Kidney epithelial cell (primary cell): ENCODE data around the gene IZUMO1R. TPM values are rescaled to one million over a fixed set of nuclear protein-coding genes. Genes with fewer than 3 reads are reported as not detected.

ENCODE experiments used
- DNase-seq: peaks from one replicate; pipeline ENCODE4 v3.0.0-alpha.2; 2010; ENCODE audit warnings: low read depth
- H3K27me3 ChIP-seq: 2 replicates; pipeline ENCODE4 v1.6.0; 2011; ENCODE audit warnings: low read length; ENCODE audit not compliant: control insufficient read depth, insufficient read depth
- H3K36me3 ChIP-seq: 2 replicates; pipeline ENCODE4 v1.5.1; 2011; ENCODE audit warnings: low read length; ENCODE audit not compliant: control insufficient read depth, insufficient read depth
- H3K4me3 ChIP-seq: 2 replicates; pipeline ENCODE4 v1.5.1; 2011; ENCODE audit warnings: low read depth, mild to moderate bottlenecking, control low read depth, low read length
- total RNA-seq: library from RNA; depleted of rRNA; stranded (reverse); fragments of >200 nt; gene quantifications from 2 replicates; pipeline ENCODE4 v1.2.3, GENCODE V29; 2015
- TF ChIP-seq, protein P1 (sequence below): IDR thresholded peaks from 2 replicates; pipeline ENCODE4 v1.5.1; 2011; ENCODE audit warnings: mild to moderate bottlenecking, moderate library complexity, low read length, control low read depth, inconsistent platforms; ENCODE audit not compliant: insufficient read depth, poor library complexity, severe bottlenecking

IZUMO1R gene
- total RNA-seq, 1 donor from 2014 or later = not detected

DNA sequence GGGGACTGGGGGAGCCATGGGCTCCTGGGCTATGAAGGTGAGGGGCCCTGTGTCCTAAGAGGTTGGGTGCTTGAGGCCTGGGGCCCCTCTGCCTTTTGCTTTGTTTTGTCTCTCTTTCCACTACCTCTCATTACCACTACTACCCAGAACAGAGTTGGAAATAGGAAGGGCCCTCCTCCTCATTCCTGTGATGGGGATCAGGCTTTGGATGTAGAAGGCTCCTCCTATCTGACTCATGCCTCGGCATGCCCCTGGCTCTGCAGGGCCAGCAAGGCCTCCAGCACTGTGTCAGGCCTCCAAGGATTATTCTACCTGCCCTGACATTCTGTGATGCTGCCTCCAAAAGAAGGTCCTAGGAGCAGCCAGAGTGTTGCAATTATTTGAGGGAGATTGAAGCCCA is 766 bp downstream of the IZUMO1R start:
- no peak for DNase-seq
- Histone ChIP-seq H3K27me3 (no peaks in the 10 kb centered on the region), H3K4me3 (no peak overlapping the region), H3K36me3 (no peaks in the 10 kb centered on the region)
- TF ChIP-seq, protein P1, sequence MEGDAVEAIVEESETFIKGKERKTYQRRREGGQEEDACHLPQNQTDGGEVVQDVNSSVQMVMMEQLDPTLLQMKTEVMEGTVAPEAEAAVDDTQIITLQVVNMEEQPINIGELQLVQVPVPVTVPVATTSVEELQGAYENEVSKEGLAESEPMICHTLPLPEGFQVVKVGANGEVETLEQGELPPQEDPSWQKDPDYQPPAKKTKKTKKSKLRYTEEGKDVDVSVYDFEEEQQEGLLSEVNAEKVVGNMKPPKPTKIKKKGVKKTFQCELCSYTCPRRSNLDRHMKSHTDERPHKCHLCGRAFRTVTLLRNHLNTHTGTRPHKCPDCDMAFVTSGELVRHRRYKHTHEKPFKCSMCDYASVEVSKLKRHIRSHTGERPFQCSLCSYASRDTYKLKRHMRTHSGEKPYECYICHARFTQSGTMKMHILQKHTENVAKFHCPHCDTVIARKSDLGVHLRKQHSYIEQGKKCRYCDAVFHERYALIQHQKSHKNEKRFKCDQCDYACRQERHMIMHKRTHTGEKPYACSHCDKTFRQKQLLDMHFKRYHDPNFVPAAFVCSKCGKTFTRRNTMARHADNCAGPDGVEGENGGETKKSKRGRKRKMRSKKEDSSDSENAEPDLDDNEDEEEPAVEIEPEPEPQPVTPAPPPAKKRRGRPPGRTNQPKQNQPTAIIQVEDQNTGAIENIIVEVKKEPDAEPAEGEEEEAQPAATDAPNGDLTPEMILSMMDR = no peak

DNA sequence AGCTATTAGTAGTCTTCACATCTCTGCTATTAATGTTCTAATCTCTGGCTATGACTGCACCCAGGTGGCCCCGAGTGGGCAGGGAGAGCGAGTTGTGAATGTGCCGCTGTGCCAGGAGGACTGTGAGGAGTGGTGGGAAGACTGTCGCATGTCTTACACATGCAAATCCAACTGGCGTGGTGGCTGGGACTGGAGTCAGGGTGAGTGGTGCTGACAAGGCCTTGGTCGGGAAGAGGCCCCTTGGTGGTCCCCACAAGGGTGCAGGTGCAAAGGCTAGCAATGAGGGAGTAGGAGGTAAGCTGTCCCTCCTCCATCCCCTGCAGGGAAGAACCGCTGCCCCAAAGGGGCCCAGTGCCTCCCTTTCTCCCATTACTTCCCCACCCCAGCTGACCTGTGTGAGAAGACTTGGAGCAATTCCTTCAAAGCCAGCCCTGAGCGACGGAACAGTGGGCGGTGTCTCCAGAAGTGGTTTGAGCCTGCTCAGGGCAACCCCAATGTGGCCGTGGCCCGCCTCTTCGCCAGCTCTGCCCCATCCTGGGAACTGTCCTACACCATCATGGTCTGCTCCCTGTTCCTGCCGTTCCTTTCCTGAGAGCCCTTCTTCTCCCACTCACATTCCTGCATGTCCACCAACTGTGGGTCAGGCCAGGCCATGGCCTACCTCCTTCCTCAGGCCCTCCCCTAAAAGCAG is 2.9 kb downstream of the IZUMO1R start:
- H3K27me3 ChIP-seq = no peaks in the 10 kb centered on the region

DNA sequence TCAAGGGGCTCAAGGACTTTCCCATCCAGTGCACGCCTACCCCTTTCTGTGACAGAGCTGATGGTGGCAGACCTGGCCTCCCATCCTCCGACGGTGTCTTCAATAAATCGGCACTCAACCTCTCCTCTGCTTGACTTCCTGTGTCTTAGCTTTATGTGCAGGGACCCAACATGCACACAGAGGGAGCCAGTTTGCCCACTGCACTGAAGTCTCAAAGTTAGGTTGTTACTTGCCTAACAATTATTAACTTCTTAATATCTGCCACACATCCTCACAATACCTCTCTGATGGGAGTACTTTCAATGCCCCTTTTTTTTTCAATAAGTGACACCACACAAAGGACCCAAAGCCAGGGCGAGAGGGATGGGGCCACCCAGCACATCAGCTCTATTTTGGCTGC is 3.6 kb downstream of the IZUMO1R start:
- TF ChIP-seq, protein P1 = no peak
- no peak overlapping the region for H3K4me3 ChIP-seq
- DNase-seq = no peak
- no peaks in the 10 kb centered on the region for H3K27me3 ChIP-seq
- no peaks in the 10 kb centered on the region for H3K36me3 ChIP-seq

More for the DNA sequence above, 2.9 kb downstream of the IZUMO1R start:
- H3K36me3 ChIP-seq = no peaks in the 10 kb centered on the region
- no peak for DNase-seq
- H3K4me3 ChIP-seq = no peak overlapping the region
- TF ChIP-seq, protein P1 = no peak

DNA sequence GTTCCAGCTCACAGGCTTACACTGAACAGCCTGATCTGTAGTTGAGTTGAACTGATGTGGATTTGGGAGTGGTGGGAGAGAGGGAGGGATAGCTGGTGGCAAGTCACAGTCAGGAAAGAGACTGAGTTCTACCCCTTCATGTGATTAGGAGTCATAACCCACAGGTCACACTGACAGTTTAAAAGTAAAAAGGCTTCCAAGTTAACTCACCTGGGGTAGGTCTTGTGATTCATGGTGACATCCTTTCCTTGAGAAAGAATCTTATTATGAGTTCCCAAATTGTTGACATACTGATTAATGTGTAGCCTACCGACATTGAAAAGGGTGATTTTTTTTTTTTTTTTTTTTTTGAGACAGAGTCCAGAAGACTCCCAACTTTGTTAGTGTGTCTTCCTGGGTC is 5.4 kb downstream of the IZUMO1R start:
- TF ChIP-seq, protein P1 = no peak
- H3K27me3 ChIP-seq = no peaks in the 10 kb centered on the region
- no peaks in the 10 kb centered on the region for H3K36me3 ChIP-seq
- DNase-seq = no peak
- H3K4me3 ChIP-seq = no peak overlapping the region

DNA sequence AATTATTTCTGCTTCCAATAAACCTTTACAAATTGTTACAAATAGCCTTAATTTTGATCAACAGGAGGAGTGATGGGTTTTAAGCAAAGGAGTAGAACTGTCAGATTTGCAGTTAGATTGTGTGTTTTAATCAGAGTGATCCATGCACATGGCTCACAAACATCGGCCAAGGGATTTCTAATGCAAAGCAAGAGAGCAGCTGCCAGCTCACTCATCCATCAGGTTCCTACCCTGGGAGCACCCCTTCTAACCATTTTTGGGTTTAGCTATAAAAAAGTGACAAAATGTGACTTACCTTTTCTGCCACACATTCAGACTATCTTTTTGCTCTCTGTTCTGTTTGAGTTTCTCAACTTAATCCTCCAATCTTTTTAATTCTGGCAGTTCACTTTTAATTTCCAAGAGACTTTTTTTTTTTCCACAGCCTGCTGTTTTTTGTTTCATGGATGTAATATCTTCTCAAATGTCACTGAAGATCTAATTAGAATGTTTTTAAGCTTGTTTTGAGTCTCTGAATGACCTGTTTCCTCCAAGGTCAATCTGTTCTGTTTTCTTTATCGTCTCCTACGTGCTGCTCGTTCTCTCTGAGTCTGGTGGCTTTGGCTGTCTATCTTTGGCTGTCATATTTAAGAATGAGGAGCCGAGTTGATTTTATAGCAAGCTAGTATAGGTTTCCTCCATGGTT is 6.0 kb downstream of the IZUMO1R start:
- TF ChIP-seq, protein P1 = no peak
- Histone ChIP-seq H3K36me3 (no peaks in the 10 kb centered on the region), H3K4me3 (no peak overlapping the region), H3K27me3 (no peaks in the 10 kb centered on the region)
- no peak for DNase-seq
